CD4-positive, alpha-beta T cell (primary cell): ENCODE results near the gene NUDCD3. TPM values are rescaled to one million over a fixed set of nuclear protein-coding genes. Genes with fewer than 3 reads are reported as not detected.

Experiments
- ATAC-seq: fragments of 200-7000 bp; cut with Tn5 transposase; one replicate; pipeline ENCODE4 v1.10.0; 2022; ENCODE audit warnings: mild to moderate bottlenecking; ENCODE audit not compliant: poor library complexity
- CTCF ChIA-PET: fragments of 350-600 bp; sonication (Branson Sonifier 250); formaldehyde crosslinking; loops from one replicate; lab custom pipeline; 2021; ENCODE audit warnings: antibody characterized with exemption, inconsistent platforms; lab: Charles Lee
- POLR2A ChIA-PET: fragments of 350-600 bp; sonication (Branson Sonifier 250); formaldehyde crosslinking; loops from one replicate; lab custom pipeline; 2021; ENCODE audit warnings: antibody characterized with exemption, inconsistent platforms; lab: Charles Lee
- DNase-seq, 14 experiments: peaks; one replicate each; pipeline ENCODE4 v3.0.0-alpha.2; 2013 to 2020; ENCODE audit warnings: mixed read lengths in 2 of 14
- H3K27ac ChIP-seq, 2 donors: one replicate each; pipeline versions ENCODE4 v1.5.1 to v1.7.0; 2013; ENCODE audit warnings: low read length in 2 of 2, low read depth in 1 of 2, mild to moderate bottlenecking in 1 of 2
- H3K27me3 ChIP-seq, 2 experiments: 1 replicate in 1 of 2; 2 replicates in 1 of 2; pipeline versions ENCODE4 v1.6.1 to v1.7.0; 2013; ENCODE audit warnings: low read length in 2 of 2, control low read depth in 1 of 2, mild to moderate bottlenecking in 1 of 2, moderate library complexity in 1 of 2; ENCODE audit not compliant: insufficient read depth in 2 of 2, control insufficient read depth in 1 of 2
- H3K36me3 ChIP-seq: one replicate; pipeline ENCODE4 v1.6.1; 2013; ENCODE audit warnings: low read length, control low read depth; ENCODE audit not compliant: insufficient read depth
- H3K4me1 ChIP-seq: one replicate; pipeline ENCODE4 v1.6.1; 2013; ENCODE audit warnings: low read length, control low read depth; ENCODE audit not compliant: insufficient read depth
- H3K4me3 ChIP-seq: one replicate; pipeline ENCODE4 v1.5.1; 2013; ENCODE audit warnings: mild to moderate bottlenecking, low read length, moderate library complexity
- H3K9me3 ChIP-seq, 2 experiments: 1 replicate in 1 of 2; 2 replicates in 1 of 2; pipeline versions ENCODE4 v1.6.1 to v1.7.0; 2013; ENCODE audit warnings: low read length in 2 of 2, mild to moderate bottlenecking in 2 of 2, control low read depth in 1 of 2, moderate library complexity in 1 of 2; ENCODE audit not compliant: control insufficient read depth in 1 of 2, insufficient read depth in 1 of 2
- H3K27ac Mint-ChIP-seq: one replicate; pipeline ENCODE4 v1.8.0; 2020; ENCODE audit warnings: mixed read lengths
- H3K27me3 Mint-ChIP-seq: one replicate; pipeline ENCODE4 v1.8.0; 2021; ENCODE audit warnings: mixed read lengths
- H3K36me3 Mint-ChIP-seq: one replicate; pipeline ENCODE4 v1.8.0; 2021; ENCODE audit warnings: low read depth, mixed read lengths
- H3K4me1 Mint-ChIP-seq: one replicate; pipeline ENCODE4 v1.8.0; 2021; ENCODE audit warnings: low read depth, mixed read lengths
- H3K4me3 Mint-ChIP-seq: one replicate; pipeline ENCODE4 v1.8.0; 2020; ENCODE audit warnings: mild to moderate bottlenecking, mixed read lengths
- H3K9me3 Mint-ChIP-seq: one replicate; pipeline ENCODE4 v1.8.0; 2020; ENCODE audit warnings: mixed read lengths
- CTCF ChIP-seq: fragments of 200-600 bp; IDR thresholded peaks from one replicate; pipeline ENCODE4 v1.8.0; 2022; ENCODE audit warnings: antibody characterized with exemption, mild to moderate bottlenecking
- intact Hi-C, 2 experiments: fragments of 100-400 bp; cut with DNase I in 1 of 2; cut with micrococcal nuclease in 1 of 2; formaldehyde crosslinking; loops; one replicate each; pipeline versions ENCODE4 v1.15.1 to v1.9.0; 2023 to 2025; cut with DNase I, micrococcal nuclease
- total RNA-seq, 174 experiments: library from RNA in 2 of 174; stranded (reverse) in 2 of 174; gene quantifications; one replicate each; pipeline ENCODE4 v1.2.3 and lab custom pipeline; 2021 to 2026

The NUDCD3 gene
- total RNA-seq, 2 experiments from 2014 or later = 56.6 to 60.6 TPM

DNA sequence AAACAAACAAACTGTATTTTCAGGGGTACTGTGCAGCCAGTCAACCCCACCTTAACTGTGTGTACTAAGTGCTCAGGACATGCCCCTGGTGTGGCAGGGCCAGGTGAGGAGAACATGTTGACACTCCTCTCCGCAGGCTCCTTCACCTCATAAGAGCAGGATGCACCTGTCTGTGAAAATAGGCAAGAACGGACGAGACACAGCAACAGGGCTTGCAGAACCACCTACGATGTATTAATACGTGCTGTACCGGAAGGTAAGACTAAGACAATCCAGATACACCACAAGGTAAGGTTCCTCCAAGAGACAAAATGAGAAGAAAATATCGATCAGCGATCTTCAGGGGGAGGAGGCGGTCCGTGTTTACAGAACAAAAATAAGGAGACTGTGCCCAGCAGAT is 99.3 kb downstream of the NUDCD3 start:
- Mint-ChIP-seq H3K36me3 (peaks cover 90% of the 10 kb centered on the region), H3K4me1 (no peaks in the 10 kb centered on the region), H3K9me3 (no peaks in the 10 kb centered on the region), H3K4me3 (no peak overlapping the region), H3K27ac (no peak overlapping the region), H3K27me3 (no peaks in the 10 kb centered on the region)
- peaks cover 72% of the 10 kb centered on the region for H3K36me3 ChIP-seq
- no peak overlapping the region for H3K4me3 ChIP-seq
- H3K27ac ChIP-seq = no peak overlapping the region
- no peaks in the 10 kb centered on the region for H3K27me3 ChIP-seq
- no peak for DNase-seq
- no peaks in the 10 kb centered on the region for H3K9me3 ChIP-seq
- intact Hi-C loops = no loop called here
- ChIA-PET POLR2A (no interaction called here), CTCF (no interaction called here)
- no peaks in the 10 kb centered on the region for H3K4me1 ChIP-seq
- no peak for ATAC-seq
- no peak for TF ChIP-seq CTCF

DNA sequence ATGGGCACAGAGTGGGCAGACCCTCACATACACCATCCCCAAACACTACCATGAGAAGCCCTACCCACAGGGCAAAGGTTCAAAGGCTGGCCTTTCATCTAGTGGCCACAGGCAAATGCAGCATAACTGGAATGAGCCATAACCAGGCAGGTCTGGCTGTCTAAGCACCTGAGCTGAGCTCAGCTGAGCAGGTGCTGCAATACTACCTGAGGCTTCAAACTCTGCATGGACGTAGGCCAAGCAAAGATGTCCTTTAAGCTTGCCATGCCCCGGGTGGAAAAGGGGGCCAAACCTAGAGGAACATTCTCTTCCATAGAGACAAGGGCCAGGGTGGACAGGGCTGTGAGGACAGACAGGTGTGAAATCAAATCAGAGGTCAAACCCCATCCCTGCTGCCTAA is 99.8 kb downstream of the NUDCD3 start:
- H3K27ac Mint-ChIP-seq = no peak overlapping the region
- peaks cover 90% of the 10 kb centered on the region for H3K36me3 Mint-ChIP-seq
- no peaks in the 10 kb centered on the region for H3K27me3 Mint-ChIP-seq

GRCh38 chr7:44388089-44388970 is 102.1 kb downstream of the NUDCD3 start:
- ATAC-seq = no peak
- POLR2A ChIA-PET = no interaction called here
- no peak overlapping the region for H3K27ac Mint-ChIP-seq

More for the DNA sequence above, 99.8 kb downstream of the NUDCD3 start:
- Histone ChIP-seq H3K36me3 (peaks cover 76% of the 10 kb centered on the region), H3K9me3 (no peaks in the 10 kb centered on the region), H3K4me1 (no peaks in the 10 kb centered on the region), H3K27me3 (no peaks in the 10 kb centered on the region), H3K4me3 (no peak overlapping the region), H3K27ac (no peak overlapping the region)
- intact Hi-C loops = no loop called here
- CTCF ChIA-PET = no interaction called here
- POLR2A ChIA-PET = no interaction called here
- ATAC-seq = no peak
- TF ChIP-seq CTCF = no peak
- Mint-ChIP-seq H3K9me3 (no peaks in the 10 kb centered on the region), H3K4me3 (no peak overlapping the region), H3K4me1 (no peaks in the 10 kb centered on the region)
- no peak for DNase-seq

More at GRCh38 chr7:44388089-44388970, 102.1 kb downstream of the NUDCD3 start:
- Histone ChIP-seq H3K27me3 (no peaks in the 10 kb centered on the region), H3K4me3 (no peak overlapping the region), H3K27ac (no peak overlapping the region), H3K36me3 (peaks cover 92% of the 10 kb centered on the region), H3K4me1 (no peaks in the 10 kb centered on the region), H3K9me3 (no peaks in the 10 kb centered on the region)
- intact Hi-C loops = no loop called here
- no peak for TF ChIP-seq CTCF
- no peaks in the 10 kb centered on the region for H3K27me3 Mint-ChIP-seq
- DNase-seq = no peak
- H3K4me3 Mint-ChIP-seq = no peak overlapping the region
- H3K4me1 Mint-ChIP-seq = no peaks in the 10 kb centered on the region
- peaks cover 94% of the 10 kb centered on the region for H3K36me3 Mint-ChIP-seq
- no peaks in the 10 kb centered on the region for H3K9me3 Mint-ChIP-seq
- CTCF ChIA-PET = no interaction called here
